BLaER1 treated with 17β-estradiol and CSF1 and Interleukin-3, amounts not matched to agents 10 nM and 100 nM (cell line): ENCODE results near the gene GP1BB.

Experiments used
- H3K27ac ChIP-seq, 11 experiments: shearing (Covaris generic); formaldehyde crosslinking; 2 replicates each; pipeline ENCODE4 v1.8.1; 2022
- H3K27me3 ChIP-seq, 11 experiments: shearing (Covaris generic); formaldehyde crosslinking; 2 replicates each; pipeline ENCODE4 v1.8.1; 2022
- H3K36me3 ChIP-seq, 11 experiments: shearing (Covaris generic); formaldehyde crosslinking; 2 replicates each; pipeline ENCODE4 v1.8.1; 2022
- H3K4me1 ChIP-seq, 10 experiments: shearing (Covaris generic); formaldehyde crosslinking; 2 replicates each; pipeline ENCODE4 v1.8.1; 2022
- H3K4me2 ChIP-seq, 11 experiments: shearing (Covaris generic); formaldehyde crosslinking; 2 replicates each; pipeline ENCODE4 v1.8.1; 2022
- H3K4me3 ChIP-seq, 10 experiments: shearing (Covaris generic); formaldehyde crosslinking; 2 replicates each; pipeline ENCODE4 v1.8.1; 2022
- H3K9ac ChIP-seq, 11 experiments: shearing (Covaris generic); formaldehyde crosslinking; 2 replicates each; pipeline ENCODE4 v1.8.1; 2022
- H3K9me3 ChIP-seq, 11 experiments: shearing (Covaris generic); formaldehyde crosslinking; replicated peaks in 1 of 11; 2 replicates each; pipeline ENCODE4 v1.8.1; 2022
- H4K20me1 ChIP-seq, 11 experiments: shearing (Covaris generic); formaldehyde crosslinking; 2 replicates each; pipeline ENCODE4 v1.8.1; 2022
- Cebpa-rat ChIP-seq, 11 experiments: shearing (Covaris generic); IDR thresholded peaks; 2 replicates each; pipeline ENCODE4 v1.8.1; 2022

Gene GP1BB

GRCh38 chr22:19703869-19704268 is 19.5 kb upstream of the GP1BB start:
- H3K9ac ChIP-seq: no peak overlapping the region
- no peaks in the 10 kb centered on the region; a peak in 1 of 22 replicates for H4K20me1 ChIP-seq
- 0 out of 22 replicates have a peak overlapping the region, but pooled peaks of 1 of the 11 experiments have one; percentile 3 for H3K27ac ChIP-seq
- H3K9me3 ChIP-seq: no peaks in the 10 kb centered on the region
- H3K36me3 ChIP-seq: no peaks in the 10 kb centered on the region
- no peak for TF ChIP-seq Cebpa-rat (IDR thresholded peaks at IDR 0.05)
- no peak overlapping the region for H3K4me3 ChIP-seq
- H3K27me3 ChIP-seq: peaks cover 0 to 6% (median 0%) of the 10 kb centered on the region in 11 experiments; a peak in 4 of 22 replicates
- peaks cover 1 to 32% (median 24%) of the 10 kb centered on the region in 10 experiments; a peak in 18 of 20 replicates for H3K4me1 ChIP-seq
- peak overlapping the region in 8 of 11 experiments; percentile 1 to 37 (median 24); a peak in 8 of 22 replicates for H3K4me2 ChIP-seq

GRCh38 chr22:19704355-19705015 is 18.9 kb upstream of the GP1BB start:
- Histone ChIP-seq H3K36me3 (no peaks in the 10 kb centered on the region), H3K4me2 (peak overlapping the region in 8 of 11 experiments; percentile 1 to 37 (median 24); a peak in 10 of 22 replicates), H3K9me3 (no peaks in the 10 kb centered on the region), H3K9ac (no peak overlapping the region), H3K27me3 (peaks cover 0 to 6% (median 0%) of the 10 kb centered on the region in 11 experiments; a peak in 5 of 22 replicates), H3K27ac (peak overlapping the region in 2 of 11 experiments; percentile 3 to 17; a peak in 2 of 22 replicates), H4K20me1 (no peaks in the 10 kb centered on the region; a peak in 2 of 22 replicates), H3K4me1 (peaks cover 7 to 38% (median 30%) of the 10 kb centered on the region in 10 experiments; a peak in 18 of 20 replicates), H3K4me3 (no peak overlapping the region)
- no peak for TF ChIP-seq Cebpa-rat (IDR thresholded peaks at IDR 0.05)

- H3K9me3 ChIP-seq: no peaks in the 10 kb centered on the region
- H3K4me3 ChIP-seq: no peak overlapping the region
- peaks cover 0 to 4% (median 0%) of the 10 kb centered on the region in 11 experiments; a peak in 3 of 22 replicates for H4K20me1 ChIP-seq
- no peaks in the 10 kb centered on the region for H3K36me3 ChIP-seq
- H3K27me3 ChIP-seq: peaks cover 0 to 14% (median 0%) of the 10 kb centered on the region in 11 experiments; a peak in 6 of 22 replicates
- no peak overlapping the region for H3K4me2 ChIP-seq
- peaks cover 8 to 43% (median 35%) of the 10 kb centered on the region in 10 experiments; a peak in 18 of 20 replicates for H3K4me1 ChIP-seq
- no peak for TF ChIP-seq Cebpa-rat (IDR thresholded peaks at IDR 0.05)
- H3K27ac ChIP-seq: no peak overlapping the region
- H3K9ac ChIP-seq: no peak overlapping the region
Measured at GRCh38 chr22:19705181-19705934, 18.0 kb upstream of the GP1BB start.

GRCh38 chr22:19706661-19707151 is 16.6 kb upstream of the GP1BB start:
- H3K4me3 ChIP-seq: no peak overlapping the region
- no peak overlapping the region for H3K9ac ChIP-seq
- no peaks in the 10 kb centered on the region for H3K9me3 ChIP-seq
- no peak overlapping the region for H3K27ac ChIP-seq
- peaks cover 8 to 46% (median 31%) of the 10 kb centered on the region in 10 experiments; a peak in 18 of 20 replicates for H3K4me1 ChIP-seq
- TF ChIP-seq Cebpa-rat (IDR thresholded peaks at IDR 0.05): no peak
- no peak overlapping the region for H3K4me2 ChIP-seq
- H3K27me3 ChIP-seq: peaks cover 0 to 15% (median under 1%) of the 10 kb centered on the region in 11 experiments; a peak in 7 of 22 replicates
- H4K20me1 ChIP-seq: peaks cover 0 to 6% (median 0%) of the 10 kb centered on the region in 11 experiments; a peak in 3 of 22 replicates
- no peaks in the 10 kb centered on the region for H3K36me3 ChIP-seq

- Histone ChIP-seq H3K27me3 (peaks cover 4 to 24% (median 10%) of the 10 kb centered on the region in 11 experiments; a peak in 21 of 22 replicates), H3K36me3 (no peaks in the 10 kb centered on the region), H3K4me1 (peaks cover 8 to 46% (median 31%) of the 10 kb centered on the region in 10 experiments; a peak in 18 of 20 replicates), H3K4me2 (peak overlapping the region in 5 of 11 experiments; percentile 73 to 89 (median 82); a peak in 6 of 22 replicates), H3K9me3 (no peaks in the 10 kb centered on the region), H3K4me3 (no peak overlapping the region), H3K27ac (0 out of 22 replicates have a peak overlapping the region, but pooled peaks of 1 of the 11 experiments have one; percentile 67), H3K9ac (no peak overlapping the region), H4K20me1 (peaks cover 0 to 6% (median 0%) of the 10 kb centered on the region in 11 experiments; a peak in 3 of 22 replicates)
- no peak for TF ChIP-seq Cebpa-rat (IDR thresholded peaks at IDR 0.05)
Measured at GRCh38 chr22:19707347-19708290, 15.7 kb upstream of the GP1BB start.

GRCh38 chr22:19708321-19709011 is 14.9 kb upstream of the GP1BB start:
- Histone ChIP-seq H3K4me1 (peaks cover 8 to 46% (median 31%) of the 10 kb centered on the region in 10 experiments; a peak in 18 of 20 replicates), H3K4me2 (peak overlapping the region in 10 of 11 experiments; percentile 24 to 89 (median 73); a peak in 20 of 22 replicates), H3K9ac (peak overlapping the region in 2 of 11 experiments; percentile 49 to 59; a peak in 2 of 22 replicates), H4K20me1 (peaks cover 0 to 11% (median 0%) of the 10 kb centered on the region in 11 experiments; a peak in 4 of 22 replicates), H3K9me3 (no peaks in the 10 kb centered on the region), H3K36me3 (no peaks in the 10 kb centered on the region), H3K4me3 (no peak overlapping the region), H3K27ac (peak overlapping the region in 4 of 11 experiments; percentile 17 to 67 (median 26); a peak in 4 of 22 replicates), H3K27me3 (peaks cover 11 to 33% (median 18%) of the 10 kb centered on the region in 11 experiments)
- TF ChIP-seq Cebpa-rat (IDR thresholded peaks at IDR 0.05): no peak

GRCh38 chr22:19709063-19709769 is 14.1 kb upstream of the GP1BB start:
- Histone ChIP-seq H3K27ac (peak overlapping the region in 6 of 11 experiments; percentile 17 to 68 (median 44); a peak in 8 of 22 replicates), H3K4me1 (peaks cover 8 to 41% (median 28%) of the 10 kb centered on the region in 10 experiments; a peak in 18 of 20 replicates), H3K36me3 (no peaks in the 10 kb centered on the region), H3K4me3 (no peak overlapping the region), H3K27me3 (peaks cover 18 to 40% (median 26%) of the 10 kb centered on the region in 11 experiments), H4K20me1 (peaks cover 0 to 16% (median 0%) of the 10 kb centered on the region in 11 experiments; a peak in 4 of 22 replicates), H3K4me2 (peak overlapping the region; percentile 24 to 89 (median 73); a peak in 19 of 22 replicates), H3K9me3 (no peaks in the 10 kb centered on the region), H3K9ac (peak overlapping the region in 5 of 11 experiments; percentile 27 to 59 (median 38); a peak in 4 of 22 replicates)
- peak in 4 of 11 experiments; percentile 62 to 79 (median 72); a peak in 6 of 22 replicates for TF ChIP-seq Cebpa-rat (IDR thresholded peaks at IDR 0.05)
